Measurements from ENCODE around the gene ERI3. TPM values are rescaled to one million over a fixed set of nuclear protein-coding genes. Genes with fewer than 3 reads are reported as not detected.

The ERI3 gene
- total and polyA plus RNA-seq, 2 of the 13 experiments (the other 11 are each of a cell fraction or from before 2014, with no cell fraction given) = 35.6 to 35.9 TPM

- TF ChIP-seq ZNF781 (CRISPR knock-in tag; IDR thresholded peaks at IDR 0.05; ENCODE audit: borderline replicate concordance, not compliant biosample characterization) (no peak), ZNF644 (CRISPR knock-in tag; IDR thresholded peaks at IDR 0.05; ENCODE audit: low read depth) (peak; percentile 37; the same call in 1 of the 2 replicates), PHF21A (CRISPR knock-in tag; IDR thresholded peaks at IDR 0.05) (peak; percentile 69), MEF2D (CRISPR knock-in tag; IDR thresholded peaks at IDR 0.05) (0 out of 2 replicates have a peak, but pooled peaks have one; percentile 21), BCL6 (CRISPR knock-in tag; IDR thresholded peaks at IDR 0.05) (peak; percentile 60), ZMYM3 (CRISPR knock-in tag; IDR thresholded peaks at IDR 0.05) (0 out of 2 replicates have a peak, but pooled peaks have one; percentile 30), CREB1 (IDR thresholded peaks at IDR 0.05) (no peak), CREB1 (CRISPR knock-in tag; IDR thresholded peaks at IDR 0.05) (peak; percentile 31; the same call in 1 of the 2 replicates), ONECUT2 (CRISPR knock-in tag; IDR thresholded peaks at IDR 0.05) (peak; percentile 27; the same call in 1 of the 2 replicates), ZNF331 (CRISPR knock-in tag; IDR thresholded peaks at IDR 0.05) (peak; percentile 78; the same call in 1 of the 2 replicates), KAT8 (CRISPR knock-in tag; IDR thresholded peaks at IDR 0.05) (peak; percentile 32; the same call in 1 of the 2 replicates), TEAD3 (CRISPR knock-in tag; optimal IDR thresholded peaks at IDR 0.05; ENCODE audit: borderline replicate concordance) (peak; percentile 66), NR1H2 (CRISPR knock-in tag; IDR thresholded peaks at IDR 0.05; ENCODE audit: borderline replicate concordance, low read depth) (no peak), KLF16 (CRISPR knock-in tag; IDR thresholded peaks at IDR 0.05) (0 out of 4 replicates have a peak, but pooled peaks of 1 of the 2 experiments have one; percentile 17), NR2F6 (IDR thresholded peaks at IDR 0.05) (peak; percentile 15; the same call in 1 of the 2 replicates), NR2F6 (CRISPR knock-in tag; IDR thresholded peaks at IDR 0.05) (no peak), HDAC1 (CRISPR knock-in tag; IDR thresholded peaks at IDR 0.05) (peak; percentile 77), PHF5A (CRISPR knock-in tag; IDR thresholded peaks at IDR 0.05; ENCODE audit: low read depth, unreplicated experiment) (no peak), ZNF556 (CRISPR knock-in tag; IDR thresholded peaks at IDR 0.05; ENCODE audit: borderline replicate concordance) (peak; percentile 28; the same call in 1 of the 2 replicates), FOXA3 (CRISPR knock-in tag; IDR thresholded peaks at IDR 0.05) (peak; percentile 84), HNRNPK (IDR thresholded peaks at IDR 0.05; ENCODE audit: low read depth, low read length, poor library complexity, severe bottlenecking) (no peak), ETV5 (CRISPR knock-in tag; IDR thresholded peaks at IDR 0.05; ENCODE audit: borderline replicate concordance) (peak; percentile 37; the same call in 1 of the 2 replicates), PATZ1 (CRISPR knock-in tag; IDR thresholded peaks at IDR 0.05) (no peak), NCOA2 (CRISPR knock-in tag; IDR thresholded peaks at IDR 0.05) (0 out of 2 replicates have a peak, but pooled peaks have one; percentile 37)
- TF ChIP-seq, protein P1, sequence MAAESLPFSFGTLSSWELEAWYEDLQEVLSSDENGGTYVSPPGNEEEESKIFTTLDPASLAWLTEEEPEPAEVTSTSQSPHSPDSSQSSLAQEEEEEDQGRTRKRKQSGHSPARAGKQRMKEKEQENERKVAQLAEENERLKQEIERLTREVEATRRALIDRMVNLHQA (CRISPR knock-in tag; IDR thresholded peaks at IDR 0.05) = no peak
- TF ChIP-seq, protein P2, sequence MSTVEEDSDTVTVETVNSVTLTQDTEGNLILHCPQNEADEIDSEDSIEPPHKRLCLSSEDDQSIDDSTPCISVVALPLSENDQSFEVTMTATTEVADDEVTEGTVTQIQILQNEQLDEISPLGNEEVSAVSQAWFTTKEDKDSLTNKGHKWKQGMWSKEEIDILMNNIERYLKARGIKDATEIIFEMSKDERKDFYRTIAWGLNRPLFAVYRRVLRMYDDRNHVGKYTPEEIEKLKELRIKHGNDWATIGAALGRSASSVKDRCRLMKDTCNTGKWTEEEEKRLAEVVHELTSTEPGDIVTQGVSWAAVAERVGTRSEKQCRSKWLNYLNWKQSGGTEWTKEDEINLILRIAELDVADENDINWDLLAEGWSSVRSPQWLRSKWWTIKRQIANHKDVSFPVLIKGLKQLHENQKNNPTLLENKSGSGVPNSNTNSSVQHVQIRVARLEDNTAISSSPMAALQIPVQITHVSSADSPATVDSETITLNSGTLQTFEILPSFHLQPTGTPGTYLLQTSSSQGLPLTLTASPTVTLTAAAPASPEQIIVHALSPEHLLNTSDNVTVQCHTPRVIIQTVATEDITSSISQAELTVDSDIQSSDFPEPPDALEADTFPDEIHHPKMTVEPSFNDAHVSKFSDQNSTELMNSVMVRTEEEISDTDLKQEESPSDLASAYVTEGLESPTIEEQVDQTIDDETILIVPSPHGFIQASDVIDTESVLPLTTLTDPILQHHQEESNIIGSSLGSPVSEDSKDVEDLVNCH (CRISPR knock-in tag; IDR thresholded peaks at IDR 0.05) = no peak
- TF ChIP-seq, protein P3, sequence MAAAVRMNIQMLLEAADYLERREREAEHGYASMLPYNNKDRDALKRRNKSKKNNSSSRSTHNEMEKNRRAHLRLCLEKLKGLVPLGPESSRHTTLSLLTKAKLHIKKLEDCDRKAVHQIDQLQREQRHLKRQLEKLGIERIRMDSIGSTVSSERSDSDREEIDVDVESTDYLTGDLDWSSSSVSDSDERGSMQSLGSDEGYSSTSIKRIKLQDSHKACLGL (CRISPR knock-in tag; IDR thresholded peaks at IDR 0.05) = no peak
Measured at GRCh38 chr1:44297695-44298400, 57.2 kb downstream of the ERI3 start (continued).
